GM12878 (cell line): ENCODE measurements around the gene TMSB4X. TPM values are rescaled to one million over a fixed set of nuclear protein-coding genes. Genes with fewer than 3 reads are reported as not detected.

Source experiments
- CHD1 ChIP-seq: IDR thresholded peaks from 2 replicates; pipeline ENCODE4 v1.6.1; 2012; ENCODE audit warnings: low read depth, low read length, improper control_type of control experiment
- EP300 ChIP-seq, 2 experiments: fragments of 150-350 bp in 1 of 2; IDR thresholded peaks; 2 replicates each; pipeline ENCODE4 v1.6.1; 2011 to 2012; ENCODE audit warnings: low read depth in 2 of 2, low read length in 2 of 2, borderline replicate concordance in 1 of 2, improper control_type of control experiment in 1 of 2, inconsistent platforms in 1 of 2; ENCODE audit not compliant: control insufficient read depth in 1 of 2
- KAT2A ChIP-seq: conservative IDR thresholded peaks from 2 replicates; pipeline ENCODE4 v1.6.1; 2011; ENCODE audit warnings: low read depth, low read length; ENCODE audit not compliant: control insufficient read depth
- NFYB ChIP-seq: IDR thresholded peaks from 2 replicates; pipeline ENCODE4 v1.6.1; 2011; ENCODE audit warnings: low read depth, mild to moderate bottlenecking, low read length, improper control_type of control experiment, moderate library complexity; ENCODE audit not compliant: insufficient read depth
- RUNX3 ChIP-seq: IDR thresholded peaks from 2 replicates; pipeline ENCODE4 v1.6.1; 2012; ENCODE audit warnings: low read length, inconsistent platforms
- SMAD5 ChIP-seq: IDR thresholded peaks from 2 replicates; pipeline ENCODE4 v1.6.1; 2016; ENCODE audit warnings: antibody characterized with exemption, low read depth
- SMARCA5 ChIP-seq: fragments of 450-650 bp; IDR thresholded peaks from 2 replicates; pipeline ENCODE4 v1.6.1; 2017; ENCODE audit warnings: mild to moderate bottlenecking
- TARDBP ChIP-seq: IDR thresholded peaks from 2 replicates; pipeline ENCODE4 v1.6.1; 2016; ENCODE audit warnings: borderline replicate concordance
- YBX1 ChIP-seq: fragments of 450-650 bp; IDR thresholded peaks from 2 replicates; pipeline ENCODE4 v1.6.1; 2016; ENCODE audit warnings: antibody characterized with exemption
- polyA plus RNA-seq, 11 experiments: library from polyadenylated mRNA; depleted of rRNA in 4 of 11; unstranded in 6 of 11; stranded (reverse) in 5 of 11; fragments of >200 nt; fragmentation: Nextera tagmentation in 4 of 11; fragmentation: Illumina TruSeq in 1 of 11; extraction: Ambion mirVana in 4 of 11; extraction: Trizol in 1 of 11; gene quantifications; 1 replicate in 1 of 11; 2 replicates in 10 of 11; pipeline versions ENCODE4 v1.2.1 to v1.2.3, GENCODE V29; 2011 to 2016; ENCODE audit warnings: inconsistent platforms in 2 of 11, missing spikeins in 2 of 11, low read depth in 1 of 11
- total RNA-seq, 4 experiments: library from RNA; depleted of rRNA in 3 of 4; stranded (reverse); fragments of >200 nt in 3 of 4; fragmentation: Illumina TruSeq in 1 of 4; extraction: Trizol in 1 of 4; gene quantifications; 2 replicates each; pipeline versions ENCODE4 v1.2.1 to v1.2.3, GENCODE V29; 2013 to 2021
- TF ChIP-seq, protein P1 (sequence below): fragments of 450-650 bp; formaldehyde crosslinking; IDR thresholded peaks from 2 replicates; pipeline ENCODE4 v1.4.0; 2022; ENCODE audit warnings: mild to moderate bottlenecking, moderate library complexity
- TF ChIP-seq, protein P2 (sequence below): fragments of 150-350 bp; IDR thresholded peaks from 2 replicates; pipeline ENCODE4 v1.6.1; 2016; ENCODE audit warnings: low read depth, low read length
- TF ChIP-seq, protein P3 (sequence below): fragments of 450-650 bp; IDR thresholded peaks from 2 replicates; pipeline ENCODE4 v1.6.1; 2016; ENCODE audit warnings: mild to moderate bottlenecking
- TF ChIP-seq, protein P4 (sequence below): fragments of 450-650 bp; formaldehyde crosslinking; IDR thresholded peaks from 2 replicates; pipeline ENCODE4 v1.5.0; 2022; ENCODE audit warnings: mild to moderate bottlenecking, missing genetic modification characterization

The TMSB4X gene
- total and polyA plus RNA-seq, 10 of the 15 experiments (the other 5 are each of a cell fraction or from before 2014, with no cell fraction given): 13,924 to 37,234 (median 23,705) TPM

DNA sequence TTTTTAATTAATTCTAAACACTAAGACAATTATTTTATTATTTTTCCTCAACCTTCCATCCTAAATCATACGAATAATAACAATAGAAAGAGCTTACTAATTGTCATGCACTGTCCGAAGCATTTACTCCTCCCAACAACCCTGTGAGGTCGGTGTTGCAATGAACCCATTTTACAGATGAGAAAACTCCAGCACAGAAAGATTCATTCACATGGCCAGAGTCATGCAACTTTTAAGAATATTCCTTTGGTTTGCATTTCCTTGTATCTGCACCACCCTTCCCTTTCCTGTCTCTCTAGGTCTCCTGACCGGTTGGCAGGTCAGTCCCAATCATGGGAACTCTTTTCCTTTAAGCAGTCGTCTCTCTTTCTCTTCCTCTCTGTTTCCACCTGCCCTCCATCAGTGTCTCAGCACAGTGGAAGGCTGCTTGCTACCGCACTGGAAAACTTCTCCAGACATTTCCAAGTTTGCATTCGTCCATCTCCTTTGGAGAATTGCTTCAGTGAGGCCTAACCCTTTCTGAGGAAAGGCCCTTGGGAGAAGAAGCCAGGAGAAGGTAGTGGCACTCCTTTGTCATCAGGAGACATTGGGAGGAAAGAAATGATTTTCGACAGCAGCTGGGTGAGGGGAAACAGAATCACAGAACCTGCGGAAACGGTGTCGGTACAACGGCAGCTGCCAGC is 1.9 kb upstream of the TMSB4X start (continued):
- TF ChIP-seq, protein P1, sequence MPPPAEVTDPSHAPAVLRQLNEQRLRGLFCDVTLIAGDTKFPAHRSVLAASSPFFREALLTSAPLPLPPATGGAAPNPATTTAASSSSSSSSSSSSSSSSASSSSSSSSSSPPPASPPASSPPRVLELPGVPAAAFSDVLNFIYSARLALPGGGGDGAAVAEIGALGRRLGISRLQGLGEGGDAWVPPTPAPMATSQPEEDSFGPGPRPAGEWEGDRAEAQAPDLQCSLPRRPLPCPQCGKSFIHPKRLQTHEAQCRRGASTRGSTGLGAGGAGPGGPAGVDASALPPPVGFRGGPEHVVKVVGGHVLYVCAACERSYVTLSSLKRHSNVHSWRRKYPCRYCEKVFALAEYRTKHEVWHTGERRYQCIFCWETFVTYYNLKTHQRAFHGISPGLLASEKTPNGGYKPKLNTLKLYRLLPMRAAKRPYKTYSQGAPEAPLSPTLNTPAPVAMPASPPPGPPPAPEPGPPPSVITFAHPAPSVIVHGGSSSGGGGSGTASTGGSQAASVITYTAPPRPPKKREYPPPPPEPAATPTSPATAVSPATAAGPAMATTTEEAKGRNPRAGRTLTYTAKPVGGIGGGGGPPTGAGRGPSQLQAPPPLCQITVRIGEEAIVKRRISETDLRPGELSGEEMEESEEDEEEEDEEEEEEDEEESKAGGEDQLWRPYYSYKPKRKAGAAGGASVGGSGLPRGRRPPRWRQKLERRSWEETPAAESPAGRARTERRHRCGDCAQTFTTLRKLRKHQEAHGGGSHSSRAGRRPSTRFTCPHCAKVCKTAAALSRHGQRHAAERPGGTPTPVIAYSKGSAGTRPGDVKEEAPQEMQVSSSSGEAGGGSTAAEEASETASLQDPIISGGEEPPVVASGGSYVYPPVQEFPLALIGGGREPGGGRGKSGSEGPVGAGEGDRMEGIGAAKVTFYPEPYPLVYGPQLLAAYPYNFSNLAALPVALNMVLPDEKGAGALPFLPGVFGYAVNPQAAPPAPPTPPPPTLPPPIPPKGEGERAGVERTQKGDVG (CRISPR knock-in tag): no peak
- TF ChIP-seq, protein P2, sequence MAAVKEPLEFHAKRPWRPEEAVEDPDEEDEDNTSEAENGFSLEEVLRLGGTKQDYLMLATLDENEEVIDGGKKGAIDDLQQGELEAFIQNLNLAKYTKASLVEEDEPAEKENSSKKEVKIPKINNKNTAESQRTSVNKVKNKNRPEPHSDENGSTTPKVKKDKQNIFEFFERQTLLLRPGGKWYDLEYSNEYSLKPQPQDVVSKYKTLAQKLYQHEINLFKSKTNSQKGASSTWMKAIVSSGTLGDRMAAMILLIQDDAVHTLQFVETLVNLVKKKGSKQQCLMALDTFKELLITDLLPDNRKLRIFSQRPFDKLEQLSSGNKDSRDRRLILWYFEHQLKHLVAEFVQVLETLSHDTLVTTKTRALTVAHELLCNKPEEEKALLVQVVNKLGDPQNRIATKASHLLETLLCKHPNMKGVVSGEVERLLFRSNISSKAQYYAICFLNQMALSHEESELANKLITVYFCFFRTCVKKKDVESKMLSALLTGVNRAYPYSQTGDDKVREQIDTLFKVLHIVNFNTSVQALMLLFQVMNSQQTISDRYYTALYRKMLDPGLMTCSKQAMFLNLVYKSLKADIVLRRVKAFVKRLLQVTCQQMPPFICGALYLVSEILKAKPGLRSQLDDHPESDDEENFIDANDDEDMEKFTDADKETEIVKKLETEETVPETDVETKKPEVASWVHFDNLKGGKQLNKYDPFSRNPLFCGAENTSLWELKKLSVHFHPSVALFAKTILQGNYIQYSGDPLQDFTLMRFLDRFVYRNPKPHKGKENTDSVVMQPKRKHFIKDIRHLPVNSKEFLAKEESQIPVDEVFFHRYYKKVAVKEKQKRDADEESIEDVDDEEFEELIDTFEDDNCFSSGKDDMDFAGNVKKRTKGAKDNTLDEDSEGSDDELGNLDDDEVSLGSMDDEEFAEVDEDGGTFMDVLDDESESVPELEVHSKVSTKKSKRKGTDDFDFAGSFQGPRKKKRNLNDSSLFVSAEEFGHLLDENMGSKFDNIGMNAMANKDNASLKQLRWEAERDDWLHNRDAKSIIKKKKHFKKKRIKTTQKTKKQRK: no peak
- TF ChIP-seq NFYB: no peak
- TF ChIP-seq EP300 (IDR thresholded peaks at IDR 0.05; ENCODE audit: borderline replicate concordance in 1 of 2, control insufficient read depth in 1 of 2, low read depth in 2 of 2, low read length in 2 of 2): no peak
- TF ChIP-seq SMAD5: no peak
- TF ChIP-seq, protein P3, sequence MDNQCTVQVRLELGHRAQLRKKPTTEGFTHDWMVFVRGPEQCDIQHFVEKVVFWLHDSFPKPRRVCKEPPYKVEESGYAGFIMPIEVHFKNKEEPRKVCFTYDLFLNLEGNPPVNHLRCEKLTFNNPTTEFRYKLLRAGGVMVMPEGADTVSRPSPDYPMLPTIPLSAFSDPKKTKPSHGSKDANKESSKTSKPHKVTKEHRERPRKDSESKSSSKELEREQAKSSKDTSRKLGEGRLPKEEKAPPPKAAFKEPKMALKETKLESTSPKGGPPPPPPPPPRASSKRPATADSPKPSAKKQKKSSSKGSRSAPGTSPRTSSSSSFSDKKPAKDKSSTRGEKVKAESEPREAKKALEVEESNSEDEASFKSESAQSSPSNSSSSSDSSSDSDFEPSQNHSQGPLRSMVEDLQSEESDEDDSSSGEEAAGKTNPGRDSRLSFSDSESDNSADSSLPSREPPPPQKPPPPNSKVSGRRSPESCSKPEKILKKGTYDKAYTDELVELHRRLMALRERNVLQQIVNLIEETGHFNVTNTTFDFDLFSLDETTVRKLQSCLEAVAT: peak; percentile 83
- TF ChIP-seq CHD1: 0 out of 2 replicates have a peak, but pooled peaks have one; percentile 56
- no peak for TF ChIP-seq KAT2A
- no peak for TF ChIP-seq YBX1
- 0 out of 2 replicates have a peak, but pooled peaks have one; percentile 38 for TF ChIP-seq SMARCA5
- TF ChIP-seq RUNX3: no peak
- TF ChIP-seq, protein P4, sequence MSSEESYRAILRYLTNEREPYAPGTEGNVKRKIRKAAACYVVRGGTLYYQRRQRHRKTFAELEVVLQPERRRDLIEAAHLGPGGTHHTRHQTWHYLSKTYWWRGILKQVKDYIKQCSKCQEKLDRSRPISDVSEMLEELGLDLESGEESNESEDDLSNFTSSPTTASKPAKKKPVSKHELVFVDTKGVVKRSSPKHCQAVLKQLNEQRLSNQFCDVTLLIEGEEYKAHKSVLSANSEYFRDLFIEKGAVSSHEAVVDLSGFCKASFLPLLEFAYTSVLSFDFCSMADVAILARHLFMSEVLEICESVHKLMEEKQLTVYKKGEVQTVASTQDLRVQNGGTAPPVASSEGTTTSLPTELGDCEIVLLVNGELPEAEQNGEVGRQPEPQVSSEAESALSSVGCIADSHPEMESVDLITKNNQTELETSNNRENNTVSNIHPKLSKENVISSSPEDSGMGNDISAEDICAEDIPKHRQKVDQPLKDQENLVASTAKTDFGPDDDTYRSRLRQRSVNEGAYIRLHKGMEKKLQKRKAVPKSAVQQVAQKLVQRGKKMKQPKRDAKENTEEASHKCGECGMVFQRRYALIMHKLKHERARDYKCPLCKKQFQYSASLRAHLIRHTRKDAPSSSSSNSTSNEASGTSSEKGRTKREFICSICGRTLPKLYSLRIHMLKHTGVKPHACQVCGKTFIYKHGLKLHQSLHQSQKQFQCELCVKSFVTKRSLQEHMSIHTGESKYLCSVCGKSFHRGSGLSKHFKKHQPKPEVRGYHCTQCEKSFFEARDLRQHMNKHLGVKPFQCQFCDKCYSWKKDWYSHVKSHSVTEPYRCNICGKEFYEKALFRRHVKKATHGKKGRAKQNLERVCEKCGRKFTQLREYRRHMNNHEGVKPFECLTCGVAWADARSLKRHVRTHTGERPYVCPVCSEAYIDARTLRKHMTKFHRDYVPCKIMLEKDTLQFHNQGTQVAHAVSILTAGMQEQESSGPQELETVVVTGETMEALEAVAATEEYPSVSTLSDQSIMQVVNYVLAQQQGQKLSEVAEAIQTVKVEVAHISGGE (CRISPR knock-in tag): no peak
- no peak for TF ChIP-seq TARDBP
